Measurements from ENCODE around the gene SORBS1.

Gene SORBS1

DNA sequence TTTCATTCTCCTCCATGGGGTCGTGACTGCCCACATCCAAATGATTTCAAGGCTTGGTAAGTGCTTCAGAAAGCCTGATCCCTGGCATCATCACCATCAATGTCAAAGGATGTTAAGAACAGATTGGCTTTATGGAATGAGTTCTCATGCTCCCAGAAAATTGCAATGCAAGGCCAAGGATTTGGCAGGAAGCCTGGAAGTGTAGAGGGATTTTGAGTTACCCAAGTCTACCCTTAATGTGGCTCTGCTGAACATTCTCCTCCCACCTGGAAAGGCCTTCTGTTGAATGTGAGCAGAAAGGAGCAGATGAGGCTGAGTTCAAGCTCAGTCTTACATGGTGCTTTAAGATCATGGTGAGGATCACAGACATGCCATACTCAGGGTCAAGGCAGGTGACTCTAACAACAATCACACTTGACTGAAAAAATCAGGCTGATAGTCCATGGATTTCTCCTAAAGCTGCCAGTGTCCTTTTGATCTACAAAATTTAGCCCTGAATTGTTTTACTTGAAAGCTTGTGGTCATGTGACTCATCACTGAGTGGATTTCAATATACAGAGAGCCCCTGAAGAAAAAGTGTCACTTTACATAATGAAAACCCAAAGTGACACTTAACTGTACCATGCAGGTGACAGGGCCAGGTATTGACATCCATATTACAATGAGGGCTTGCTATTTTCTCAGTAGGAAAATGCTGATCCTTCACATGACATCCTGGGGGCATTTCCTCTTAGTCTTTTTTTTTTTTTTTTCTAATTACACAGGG, 159.3 kb downstream of the SORBS1 start:
- H2BK120ac ChIP-seq (ENCODE audit: low read depth, low read length) = no peak overlapping the region
- H3K56ac ChIP-seq (ENCODE audit: low read length) = no peak overlapping the region
- H3K79me1 ChIP-seq (ENCODE audit: low read length) = no peaks in the 10 kb centered on the region
- H2BK15ac ChIP-seq (replicated peaks; ENCODE audit: low read depth) = no peak overlapping the region
- H3K27me3 ChIP-seq (ENCODE audit: insufficient read depth, low read length, poor library complexity) = no peaks in the 10 kb centered on the region
- no peak for DNase-seq
- no peak overlapping the region for H2BK5ac ChIP-seq (ENCODE audit: low read length)
- H3K23ac ChIP-seq (ENCODE audit: low read length) = no peak overlapping the region
- H3K4ac ChIP-seq (ENCODE audit: low read depth, low read length) = no peak overlapping the region
- H4K8ac ChIP-seq (ENCODE audit: low read depth, low read length) = no peak overlapping the region
- no peaks in the 10 kb centered on the region for H3K4me1 ChIP-seq (ENCODE audit: control insufficient read depth, low read depth, low read length)
- no peak overlapping the region for H2AK5ac ChIP-seq (ENCODE audit: low read length)
- H3K4me2 ChIP-seq (ENCODE audit: low read length) = no peak overlapping the region
- H3K18ac ChIP-seq (ENCODE audit: low read length) = no peak overlapping the region
- no peak overlapping the region for H3K4me3 ChIP-seq (ENCODE audit: low read length)
- no peaks in the 10 kb centered on the region for H3K36me3 ChIP-seq (ENCODE audit: control insufficient read depth, insufficient read depth, low read length)
- no CpG with 5 or more reads among the region's 1 CpG for WGBS (ENCODE audit: extremely low coverage, insufficient coverage, low lambda C conversion rate)
- H3K9ac ChIP-seq (ENCODE audit: low read length) = no peak overlapping the region
- H3K27ac ChIP-seq (ENCODE audit: low read depth, low read length) = no peak overlapping the region
- no peaks in the 10 kb centered on the region for H3K79me2 ChIP-seq (ENCODE audit: control insufficient read depth, insufficient read depth, low read length)
- H4K5ac ChIP-seq (ENCODE audit: low read length) = no peak overlapping the region

- no peak overlapping the region for H3K9ac ChIP-seq (ENCODE audit: low read length)
- no peak overlapping the region for H4K8ac ChIP-seq (ENCODE audit: low read depth, low read length)
- no peak overlapping the region for H2BK15ac ChIP-seq (replicated peaks; ENCODE audit: low read depth)
- no peak overlapping the region for H3K23ac ChIP-seq (ENCODE audit: low read length)
- H3K18ac ChIP-seq (ENCODE audit: low read length) = no peak overlapping the region
- H3K4ac ChIP-seq (ENCODE audit: low read depth, low read length) = no peak overlapping the region
- H3K4me2 ChIP-seq (ENCODE audit: low read length) = no peak overlapping the region
- no peaks in the 10 kb centered on the region for H3K79me2 ChIP-seq (ENCODE audit: control insufficient read depth, insufficient read depth, low read length)
- H3K4me3 ChIP-seq (ENCODE audit: low read length) = no peak overlapping the region
- H3K27me3 ChIP-seq (ENCODE audit: insufficient read depth, low read length, poor library complexity) = no peaks in the 10 kb centered on the region
- no CpG with 5 or more reads among the region's 2 CpGs for WGBS (ENCODE audit: extremely low coverage, insufficient coverage, low lambda C conversion rate)
- H4K5ac ChIP-seq (ENCODE audit: low read length) = no peak overlapping the region
- no peak overlapping the region for H2AK5ac ChIP-seq (ENCODE audit: low read length)
- no peaks in the 10 kb centered on the region for H3K79me1 ChIP-seq (ENCODE audit: low read length)
- no peak overlapping the region for H3K56ac ChIP-seq (ENCODE audit: low read length)
- peak; percentile 28 for DNase-seq
- H3K27ac ChIP-seq (ENCODE audit: low read depth, low read length) = no peak overlapping the region
- no peak overlapping the region for H2BK5ac ChIP-seq (ENCODE audit: low read length)
- no peaks in the 10 kb centered on the region for H3K36me3 ChIP-seq (ENCODE audit: control insufficient read depth, insufficient read depth, low read length)
- no peak overlapping the region for H2BK120ac ChIP-seq (ENCODE audit: low read depth, low read length)
- H3K4me1 ChIP-seq (ENCODE audit: control insufficient read depth, low read depth, low read length) = no peaks in the 10 kb centered on the region
Observed at GRCh38 chr10:95400787-95401186, 160.4 kb downstream of the SORBS1 start.

GRCh38 chr10:95399183-95399582, 162.0 kb downstream of the SORBS1 start:
- no peak overlapping the region for H2BK120ac ChIP-seq (ENCODE audit: low read depth, low read length)

GRCh38 chr10:95397747-95398146, 163.4 kb downstream of the SORBS1 start:
- Histone ChIP-seq H3K27me3 (ENCODE audit: insufficient read depth, low read length, poor library complexity) (no peaks in the 10 kb centered on the region), H2BK15ac (replicated peaks; ENCODE audit: low read depth) (no peak overlapping the region), H3K4me1 (ENCODE audit: control insufficient read depth, low read depth, low read length) (no peaks in the 10 kb centered on the region), H3K4me3 (ENCODE audit: low read length) (no peak overlapping the region), H3K23ac (ENCODE audit: low read length) (no peak overlapping the region), H3K9ac (ENCODE audit: low read length) (no peak overlapping the region), H4K8ac (ENCODE audit: low read depth, low read length) (no peak overlapping the region), H2AK5ac (ENCODE audit: low read length) (no peak overlapping the region), H2BK120ac (ENCODE audit: low read depth, low read length) (no peak overlapping the region), H3K79me2 (ENCODE audit: control insufficient read depth, insufficient read depth, low read length) (no peaks in the 10 kb centered on the region), H3K36me3 (ENCODE audit: control insufficient read depth, insufficient read depth, low read length) (no peaks in the 10 kb centered on the region), H3K27ac (ENCODE audit: low read depth, low read length) (no peak overlapping the region), H3K4ac (ENCODE audit: low read depth, low read length) (no peak overlapping the region), H3K18ac (ENCODE audit: low read length) (no peak overlapping the region), H3K79me1 (ENCODE audit: low read length) (no peaks in the 10 kb centered on the region), H3K4me2 (ENCODE audit: low read length) (no peak overlapping the region), H3K56ac (ENCODE audit: low read length) (no peak overlapping the region), H2BK5ac (ENCODE audit: low read length) (no peak overlapping the region), H4K5ac (ENCODE audit: low read length) (no peak overlapping the region)
- no CpG with 5 or more reads among the region's 3 CpGs for WGBS (ENCODE audit: extremely low coverage, insufficient coverage, low lambda C conversion rate)
- no peak for DNase-seq

More at GRCh38 chr10:95399183-95399582, 162.0 kb downstream of the SORBS1 start:
- Histone ChIP-seq H3K23ac (ENCODE audit: low read length) (no peak overlapping the region), H3K18ac (ENCODE audit: low read length) (no peak overlapping the region), H3K79me2 (ENCODE audit: control insufficient read depth, insufficient read depth, low read length) (no peaks in the 10 kb centered on the region), H3K36me3 (ENCODE audit: control insufficient read depth, insufficient read depth, low read length) (no peaks in the 10 kb centered on the region), H3K4me3 (ENCODE audit: low read length) (no peak overlapping the region), H4K5ac (ENCODE audit: low read length) (no peak overlapping the region), H3K9ac (ENCODE audit: low read length) (no peak overlapping the region), H2BK5ac (ENCODE audit: low read length) (no peak overlapping the region), H2AK5ac (ENCODE audit: low read length) (no peak overlapping the region), H3K27ac (ENCODE audit: low read depth, low read length) (no peak overlapping the region), H3K4me1 (ENCODE audit: control insufficient read depth, low read depth, low read length) (no peaks in the 10 kb centered on the region), H3K4me2 (ENCODE audit: low read length) (no peak overlapping the region), H4K8ac (ENCODE audit: low read depth, low read length) (no peak overlapping the region), H2BK15ac (replicated peaks; ENCODE audit: low read depth) (no peak overlapping the region), H3K79me1 (ENCODE audit: low read length) (no peaks in the 10 kb centered on the region), H3K56ac (ENCODE audit: low read length) (no peak overlapping the region), H3K27me3 (ENCODE audit: insufficient read depth, low read length, poor library complexity) (no peaks in the 10 kb centered on the region), H3K4ac (ENCODE audit: low read depth, low read length) (no peak overlapping the region)
- DNase-seq = no peak
- no CpG with 5 or more reads among the region's 5 CpGs for WGBS (ENCODE audit: extremely low coverage, insufficient coverage, low lambda C conversion rate)

- no peak overlapping the region for H3K27ac ChIP-seq (ENCODE audit: low read depth, low read length)
- no peak overlapping the region for H4K8ac ChIP-seq (ENCODE audit: low read depth, low read length)
- no peak overlapping the region for H3K18ac ChIP-seq (ENCODE audit: low read length)
- no peak overlapping the region for H3K9ac ChIP-seq (ENCODE audit: low read length)
- H2BK5ac ChIP-seq (ENCODE audit: low read length) = no peak overlapping the region
- H4K5ac ChIP-seq (ENCODE audit: low read length) = no peak overlapping the region
- H2BK120ac ChIP-seq (ENCODE audit: low read depth, low read length) = no peak overlapping the region
- no peaks in the 10 kb centered on the region for H3K4me1 ChIP-seq (ENCODE audit: control insufficient read depth, low read depth, low read length)
- H3K56ac ChIP-seq (ENCODE audit: low read length) = no peak overlapping the region
- no peak overlapping the region for H3K4ac ChIP-seq (ENCODE audit: low read depth, low read length)
- no CpG with 5 or more reads among the region's 10 CpGs for WGBS (ENCODE audit: extremely low coverage, insufficient coverage, low lambda C conversion rate)
- H2BK15ac ChIP-seq (replicated peaks; ENCODE audit: low read depth) = no peak overlapping the region
- no peaks in the 10 kb centered on the region for H3K36me3 ChIP-seq (ENCODE audit: control insufficient read depth, insufficient read depth, low read length)
- H3K4me2 ChIP-seq (ENCODE audit: low read length) = no peak overlapping the region
- DNase-seq = no peak
- H3K4me3 ChIP-seq (ENCODE audit: low read length) = no peak overlapping the region
- no peak overlapping the region for H2AK5ac ChIP-seq (ENCODE audit: low read length)
- no peaks in the 10 kb centered on the region for H3K79me1 ChIP-seq (ENCODE audit: low read length)
- no peaks in the 10 kb centered on the region for H3K27me3 ChIP-seq (ENCODE audit: insufficient read depth, low read length, poor library complexity)
- H3K79me2 ChIP-seq (ENCODE audit: control insufficient read depth, insufficient read depth, low read length) = no peaks in the 10 kb centered on the region
- H3K23ac ChIP-seq (ENCODE audit: low read length) = no peak overlapping the region
Observed at GRCh38 chr10:95395947-95396449, 165.2 kb downstream of the SORBS1 start.

Measured in mesendoderm (in vitro differentiated cells).